Measurements from ENCODE around the gene CR1L.

DNA sequence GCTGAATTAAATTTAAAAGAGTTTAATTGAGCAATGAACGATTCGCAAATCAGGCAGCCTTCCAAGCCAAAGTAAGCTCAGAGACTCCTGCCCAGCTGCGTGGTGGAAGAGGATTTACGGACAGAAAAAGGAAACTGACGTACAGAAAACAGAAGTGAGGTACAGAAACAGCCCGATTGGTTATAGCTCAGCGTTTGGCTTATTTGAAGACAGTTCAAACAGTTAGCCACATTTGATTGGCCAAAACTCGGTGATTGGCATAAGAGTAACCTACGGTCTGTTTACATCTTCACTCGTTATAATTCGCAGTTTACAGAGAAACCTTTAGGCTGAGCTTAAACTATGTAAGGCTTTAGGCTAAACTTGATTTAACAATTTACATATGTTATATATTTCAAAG, 46.9 kb downstream of the CR1L start:
- TF ChIP-seq CTCF (conservative IDR thresholded peaks at IDR 0.05; ENCODE audit: low read depth, low read length), result no peak
- TF ChIP-seq EZH2 (IDR thresholded peaks at IDR 0.05; ENCODE audit: borderline replicate concordance, low read depth, low read length, poor library complexity, severe bottlenecking), result no peak

All from A673 (cell line).